ENCODE measurements around the gene WNT8A. TPM values are rescaled to one million over a fixed set of nuclear protein-coding genes. Genes with fewer than 3 reads are reported as not detected.

WNT8A gene
- not detected in 2 replicates for total RNA-seq

DNA sequence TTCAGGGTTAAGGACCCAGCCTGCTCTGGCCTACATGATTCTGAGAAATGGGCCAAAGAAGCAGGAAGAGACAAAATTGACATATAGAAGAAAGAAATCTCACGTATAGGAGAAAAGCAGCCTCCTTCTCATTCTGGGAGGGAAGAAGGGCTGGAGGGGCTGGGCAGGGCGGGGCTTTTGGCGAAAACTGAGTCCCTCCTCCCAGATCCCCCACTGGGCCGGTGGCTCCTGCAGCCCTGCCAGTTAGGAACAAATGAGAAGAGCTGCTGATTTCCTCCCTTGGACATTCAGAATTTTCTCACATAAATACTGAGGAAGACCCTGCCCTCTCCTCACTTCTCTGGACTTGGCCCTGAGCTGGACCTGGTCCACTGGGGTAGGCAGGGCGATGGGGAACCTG lies at the start of gene WNT8A:
WNT8A (plus strand) TSS at position 332 of the 400 bp plus-strand sequence. CDS start 95 bp downstream, outside the sequence.

DNA sequence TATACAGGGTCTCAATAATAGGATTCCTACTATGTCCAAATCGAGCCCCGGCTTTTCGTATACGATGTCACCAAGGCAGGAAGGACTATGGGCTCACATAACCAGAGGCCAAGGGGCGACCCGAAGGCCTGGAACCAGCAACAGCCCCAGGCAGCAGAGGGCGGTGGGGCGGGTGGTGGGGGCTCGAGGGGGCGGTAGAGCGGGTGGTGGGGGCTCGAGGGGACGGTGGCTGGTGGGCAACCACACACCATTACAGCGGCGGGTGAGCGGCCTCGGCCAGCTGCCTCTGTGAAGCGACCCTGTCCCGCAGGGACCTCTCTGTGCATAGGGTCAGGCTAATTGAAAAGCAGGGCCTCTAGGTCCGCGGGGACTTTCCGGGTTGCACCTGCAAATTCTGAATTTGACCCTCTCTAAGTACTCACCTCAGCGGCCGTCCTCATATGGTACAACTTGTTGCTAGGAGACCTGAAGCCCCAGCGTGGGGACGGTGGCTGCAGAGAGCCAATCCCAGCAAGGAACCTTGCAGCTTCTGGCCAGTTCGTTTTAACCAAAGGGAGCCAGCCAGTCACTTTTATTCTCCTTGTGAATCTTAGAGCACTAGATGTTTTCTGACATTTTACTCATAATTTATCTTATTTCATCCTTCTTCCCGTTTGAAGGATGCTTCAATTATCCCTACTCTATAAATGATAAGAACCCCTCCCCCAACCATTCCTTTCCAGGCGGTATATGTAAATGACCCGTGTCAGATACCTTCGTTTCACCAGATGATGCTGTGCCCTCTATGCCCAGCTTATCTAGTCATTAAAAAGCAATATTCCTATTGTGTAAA lies 55.3 kb downstream of the WNT8A start, which contains the start of gene NME5:
NME5 (minus strand) TSS at position 480 of the 832 bp plus-strand sequence. CDS start 648 bp downstream, outside the sequence.

Other genes starting within 250 kb of the WNT8A start
- not detected in 2 replicates for gene MYOT, start 216.2 kb upstream of the WNT8A start, total RNA-seq
- gene PKD2L2, start 194.6 kb upstream of the WNT8A start, total RNA-seq: not detected in 2 replicates
- gene FAM13B, start 51.0 kb upstream of the WNT8A start, total RNA-seq: 16.4 and 17.9 TPM in 2 replicates
- 2.7 and 3.9 TPM in 2 replicates for gene NME5, start 55.4 kb downstream of the WNT8A start, total RNA-seq
- gene BRD8, start 94.6 kb downstream of the WNT8A start, total RNA-seq: 43.0 and 56.2 TPM in 2 replicates
- gene KIF20A, start 95.1 kb downstream of the WNT8A start, total RNA-seq: 4.0 and 10.2 TPM in 2 replicates
- gene CDC23, start 129.3 kb downstream of the WNT8A start, total RNA-seq: 13.1 and 16.7 TPM in 2 replicates
- gene GFRA3, start 190.6 kb downstream of the WNT8A start, total RNA-seq: 0.09 TPM in 1 of 2 replicates, not detected in the other
- 0.26 and 1.1 TPM in 2 replicates for gene CDC25C, start 247.8 kb downstream of the WNT8A start, total RNA-seq

All from bronchial smooth muscle cell (primary cell).